ENCODE results near the gene SCAF8. TPM values are rescaled to one million over a fixed set of nuclear protein-coding genes. Genes with fewer than 3 reads are reported as not detected.

SCAF8 gene
- total and polyA plus RNA-seq, 2 of the 4 experiments (the other 2 are of a cell fraction) = 16.1 to 23.5 TPM

- no peak overlapping the region for H4K5ac ChIP-seq (ENCODE audit: low read depth, low read length)
- H3K4me1 ChIP-seq (ENCODE audit: control insufficient read depth, insufficient read depth, low read length) = peaks cover 4% of the 10 kb centered on the region; the same call in 1 of the 2 replicates
- H3K56ac ChIP-seq (ENCODE audit: extremely low read depth, insufficient read depth, low read length) = no peak overlapping the region
- H2BK120ac ChIP-seq (ENCODE audit: low read depth, low read length) = no peak overlapping the region
- H2BK15ac ChIP-seq (ENCODE audit: low read depth, low read length) = no peak overlapping the region
- no peak overlapping the region for H3K18ac ChIP-seq (ENCODE audit: low read depth, low read length)
- peaks cover 5% of the 10 kb centered on the region; the same call in 1 of the 2 replicates for H3K9me1 ChIP-seq (ENCODE audit: insufficient read depth, low read length)
- no peak overlapping the region for H2BK5ac ChIP-seq (ENCODE audit: low read depth, low read length, poor library complexity, severe bottlenecking)
- POLR2A ChIA-PET (ENCODE audit: unreplicated experiment) = no interaction called here
- H3K4me2 ChIP-seq (ENCODE audit: low read depth, low read length) = no peak overlapping the region
- no peak overlapping the region for H4K91ac ChIP-seq (ENCODE audit: insufficient read depth, low read depth, low read length)
- H3K79me1 ChIP-seq (ENCODE audit: low read depth in 1 of 2, low read length in 2 of 2) = peaks cover 2 to 57% of the 10 kb centered on the region in 2 experiments; a peak in 3 of 4 replicates
- no peak overlapping the region for H2BK20ac ChIP-seq (ENCODE audit: low read depth, low read length)
- TF ChIP-seq MXI1 (IDR thresholded peaks at IDR 0.05; ENCODE audit: borderline replicate concordance, low read depth, low read length) = no peak
- no peak for TF ChIP-seq MAZ (IDR thresholded peaks at IDR 0.05; ENCODE audit: borderline replicate concordance, low read depth, low read length)
- no peak for TF ChIP-seq RFX5 (IDR thresholded peaks at IDR 0.05; ENCODE audit: low read depth, low read length)
- TF ChIP-seq RAD21 (IDR thresholded peaks at IDR 0.05; ENCODE audit: low read length) = no peak
- no peak for TF ChIP-seq CEBPB (IDR thresholded peaks at IDR 0.05; ENCODE audit: low read depth, low read length)
- no peak for TF ChIP-seq SMC3 (IDR thresholded peaks at IDR 0.05; ENCODE audit: low read depth, low read length)
- no peak for TF ChIP-seq FOS (IDR thresholded peaks at IDR 0.05; ENCODE audit: low read depth, low read length)
- TF ChIP-seq USF2 (IDR thresholded peaks at IDR 0.05; ENCODE audit: low read depth, low read length) = no peak
- TF ChIP-seq CTCF (conservative IDR thresholded peaks at IDR 0.05; ENCODE audit: low read depth, low read length) = no peak
- TF ChIP-seq BHLHE40 (IDR thresholded peaks at IDR 0.05; ENCODE audit: low read depth, low read length) = no peak
- no peak for TF ChIP-seq MAFK (IDR thresholded peaks at IDR 0.05; ENCODE audit: low read depth, low read length)
- no peak for TF ChIP-seq NFE2L2 (IDR thresholded peaks at IDR 0.05; ENCODE audit: low read depth, low read length)
- TF ChIP-seq RCOR1 (IDR thresholded peaks at IDR 0.05; ENCODE audit: insufficient replicate concordance, low read length) = no peak
- H3K4me3 ChIP-seq (ENCODE audit: insufficient read depth, low read depth, low read length) = no peak overlapping the region
- in situ Hi-C loops (cut with MboI; ENCODE audit: low sequenced_read_pairs) (no loop called here), intact Hi-C loops (cut with micrococcal nuclease) (no loop called here), dilution Hi-C loops (cut with HindIII; ENCODE audit: low sequenced_read_pairs, unreplicated experiment) (no loop called here)
- 100% methylated on average over 1 of the region's 3 CpGs; no CpG with 5 or more reads in 1 of the 2 experiments for WGBS, 2 experiments (ENCODE audit: extremely low coverage in 2 of 2, insufficient read length in 1 of 2)
- no peaks in the 10 kb centered on the region for H3K27me3 ChIP-seq (ENCODE audit: control insufficient read depth, insufficient read depth, low read length)
- ATAC-seq (ENCODE audit: low read depth) (no peak), DNase-seq (no peak)
- H3K9me3 ChIP-seq (ENCODE audit: control insufficient read depth, insufficient read depth, low read length) = no peaks in the 10 kb centered on the region
- peaks cover 90% of the 10 kb centered on the region for H4K20me1 ChIP-seq (ENCODE audit: insufficient read depth, low read length)
- no peak overlapping the region for H3K27ac ChIP-seq (ENCODE audit: insufficient read depth, low read length)
- H3K9ac ChIP-seq (ENCODE audit: low read depth, low read length) = no peak overlapping the region
- 0 out of 2 replicates have a peak, but pooled peaks cover 2% of the 10 kb centered on the region for H3K36me3 ChIP-seq (ENCODE audit: control insufficient read depth, insufficient read depth, low read length)
- no TSS peak for BruUV-seq (replicated peaks)
- no peak overlapping the region for H2AK9ac ChIP-seq (replicated peaks; ENCODE audit: low read depth, low read length, poor library complexity)
- no peak overlapping the region for H3K14ac ChIP-seq (replicated peaks; ENCODE audit: low read depth, low read length)
- no peak overlapping the region for H2AFZ ChIP-seq (replicated peaks; ENCODE audit: low read length, poor library complexity)
- H4K8ac ChIP-seq (ENCODE audit: low read depth in 2 of 2, low read length in 2 of 2) = no peak overlapping the region
- no peak overlapping the region for H3K4ac ChIP-seq (ENCODE audit: low read depth, low read length)
- CTCF ChIA-PET = no interaction called here
- H2AK5ac ChIP-seq (ENCODE audit: low read depth, low read length) = no peak overlapping the region
- H3K23ac ChIP-seq (ENCODE audit: low read depth, low read length) = no peak overlapping the region
These were observed 16.1 kb downstream of the SCAF8 start for GRCh38 chr6:154749341-154749740.
